ENCODE measurements around the gene ADTRP.
"Not testable (repeated sequence)": the region's sequence is repeated elsewhere in the genome, so short reads cannot be mapped to it uniquely, and the experiment has no call there.

Gene ADTRP

GRCh38 chr6:11682561-11682975 lies 96.0 kb downstream of the ADTRP start:
- POLR2A ChIA-PET = no interaction called here
- no peaks in the 10 kb centered on the region for H3K36me3 ChIP-seq (ENCODE audit: control insufficient read depth in 2 of 2, insufficient read depth in 1 of 2, low read length in 2 of 2)
- H3K4me3 ChIP-seq (ENCODE audit: low read depth, low read length) = no peak overlapping the region
- no peak overlapping the region for H3K27ac ChIP-seq (ENCODE audit: extremely low read depth, low read depth, low read length)
- TF ChIP-seq TRIM28 (IDR thresholded peaks at IDR 0.05; ENCODE audit: borderline replicate concordance, low read length) (no peak), KLF8 (tag by site-specific recombination; IDR thresholded peaks at IDR 0.05) (0 out of 2 replicates have a peak, but pooled peaks have one; percentile 30)
- H3K9me3 ChIP-seq (ENCODE audit: control insufficient read depth, insufficient read depth, low read depth, low read length) = no peaks in the 10 kb centered on the region
- CTCF ChIA-PET = no interaction called here
- no peaks in the 10 kb centered on the region for H3K4me1 ChIP-seq (ENCODE audit: control insufficient read depth, insufficient read depth, low read length)

GRCh38 chr6:11681770-11682169 lies 96.8 kb downstream of the ADTRP start:
- CTCF ChIA-PET = interaction anchor here (0.9 kb wide), 1 partner anchor 608 kb away, joined by 3 read pairs; no protein-coding TSS in a partner anchor
- Histone ChIP-seq H3K4me3 (ENCODE audit: low read depth, low read length) (no peak overlapping the region), H3K36me3 (ENCODE audit: control insufficient read depth in 2 of 2, insufficient read depth in 1 of 2, low read length in 2 of 2) (no peaks in the 10 kb centered on the region), H3K27ac (ENCODE audit: extremely low read depth, low read depth, low read length) (no peak overlapping the region), H3K9me3 (ENCODE audit: control insufficient read depth, insufficient read depth, low read depth, low read length) (no peaks in the 10 kb centered on the region), H3K4me1 (ENCODE audit: control insufficient read depth, insufficient read depth, low read length) (no peaks in the 10 kb centered on the region)
- no peak for TF ChIP-seq ZNF23 (tag by site-specific recombination; IDR thresholded peaks at IDR 0.05; ENCODE audit: borderline replicate concordance)
- POLR2A ChIA-PET = no interaction called here

DNA sequence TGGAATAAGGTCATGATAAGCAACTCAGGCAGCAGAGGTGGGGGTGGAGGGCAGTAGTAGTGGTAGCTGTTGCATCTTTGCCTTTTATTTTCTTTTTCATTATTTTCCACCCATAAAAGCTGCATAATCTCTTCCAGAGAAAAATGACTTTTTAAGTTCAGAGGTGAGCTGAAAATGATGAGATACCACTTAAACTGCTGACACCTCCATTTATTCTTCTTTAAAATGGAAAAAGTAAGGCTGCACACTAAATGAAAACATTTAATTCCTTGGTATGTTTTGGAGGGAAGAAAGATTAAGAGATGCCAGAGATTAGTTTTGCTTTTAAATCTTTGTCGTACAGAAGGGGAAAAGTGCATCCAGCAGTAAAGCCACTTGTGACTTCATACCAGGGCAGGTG lies 97.2 kb downstream of the ADTRP start:
- CTCF ChIA-PET = interaction anchor here (0.6 to 0.9 kb wide), 4 partner anchors 27 to 608 kb away, joined by 3 to 5 read pairs (median 4); no protein-coding TSS in a partner anchor
- no peak for TF ChIP-seq ZNF404 (tag by site-specific recombination; IDR thresholded peaks at IDR 0.05)
- TF ChIP-seq ZNF391 (tag by site-specific recombination; IDR thresholded peaks at IDR 0.05; ENCODE audit: borderline replicate concordance, low read depth) = no peak
- TF ChIP-seq ZNF670 (tag by site-specific recombination; IDR thresholded peaks at IDR 0.05; ENCODE audit: low read depth) = no peak
- no peak for TF ChIP-seq ZFP69B (tag by site-specific recombination; IDR thresholded peaks at IDR 0.05)
- TF ChIP-seq ZNF169 (tag by site-specific recombination; IDR thresholded peaks at IDR 0.05) = no peak
- TF ChIP-seq ZBTB21 (tag by site-specific recombination; IDR thresholded peaks at IDR 0.05) = no peak
- TF ChIP-seq ZNF660 (tag by site-specific recombination; IDR thresholded peaks at IDR 0.05) = no peak
- TF ChIP-seq GLI4 (tag by site-specific recombination; IDR thresholded peaks at IDR 0.05) = no peak
- Histone ChIP-seq H3K9me3 (ENCODE audit: control insufficient read depth, insufficient read depth, low read depth, low read length) (no peaks in the 10 kb centered on the region), H3K36me3 (ENCODE audit: control insufficient read depth in 2 of 2, insufficient read depth in 1 of 2, low read length in 2 of 2) (no peaks in the 10 kb centered on the region), H3K4me1 (ENCODE audit: control insufficient read depth, insufficient read depth, low read length) (no peaks in the 10 kb centered on the region), H3K27ac (ENCODE audit: extremely low read depth, low read depth, low read length) (no peak overlapping the region), H3K4me3 (ENCODE audit: low read depth, low read length) (no peak overlapping the region)
- POLR2A ChIA-PET = no interaction called here

GRCh38 chr6:11680479-11680878 lies 98.1 kb downstream of the ADTRP start:
- not testable (repeated sequence) for H3K36me3 ChIP-seq (ENCODE audit: control insufficient read depth in 2 of 2, insufficient read depth in 1 of 2, low read length in 2 of 2); H3K9me3 ChIP-seq (ENCODE audit: control insufficient read depth, insufficient read depth, low read depth, low read length); H3K4me1 ChIP-seq (ENCODE audit: control insufficient read depth, insufficient read depth, low read length); H3K4me3 ChIP-seq (ENCODE audit: low read depth, low read length); H3K27ac ChIP-seq (ENCODE audit: extremely low read depth, low read depth, low read length)
- TF ChIP-seq SETDB1 (IDR thresholded peaks at IDR 0.05; ENCODE audit: insufficient read length, low read length) = peak; percentile 79
- ChIA-PET POLR2A (interaction anchor here (0.6 kb wide), 1 partner anchor 153 kb away, joined by 3 read pairs; no protein-coding TSS in a partner anchor), CTCF (interaction anchor here (0.8 kb wide), 1 partner anchor 192 kb away, joined by 5 read pairs; no protein-coding TSS in a partner anchor)

GRCh38 chr6:11679099-11679498 lies 99.5 kb downstream of the ADTRP start:
- H3K4me1 ChIP-seq (ENCODE audit: control insufficient read depth, insufficient read depth, low read length) = no peaks in the 10 kb centered on the region
- no peaks in the 10 kb centered on the region for H3K36me3 ChIP-seq (ENCODE audit: control insufficient read depth in 2 of 2, insufficient read depth in 1 of 2, low read length in 2 of 2)
- H3K27ac ChIP-seq (ENCODE audit: extremely low read depth, low read depth, low read length) = no peak overlapping the region
- ChIA-PET CTCF (interaction anchor here (1.1 kb wide), 1 partner anchor 23 kb away, joined by 5 read pairs; no protein-coding TSS in a partner anchor), POLR2A (no interaction called here)
- H3K9me3 ChIP-seq (ENCODE audit: control insufficient read depth, insufficient read depth, low read depth, low read length) = no peaks in the 10 kb centered on the region
- no peak overlapping the region for H3K4me3 ChIP-seq (ENCODE audit: low read depth, low read length)
- TF ChIP-seq ZNF16 (tag by site-specific recombination; IDR thresholded peaks at IDR 0.05; ENCODE audit: low read depth) = no peak
- TF ChIP-seq REST (tag by site-specific recombination; IDR thresholded peaks at IDR 0.05) = no peak
- no peak for TF ChIP-seq KLF9 (tag by site-specific recombination; IDR thresholded peaks at IDR 0.05; ENCODE audit: low read depth)
- no peak for TF ChIP-seq ZNF10 (tag by site-specific recombination; IDR thresholded peaks at IDR 0.05)
- TF ChIP-seq TRIM28 (IDR thresholded peaks at IDR 0.05; ENCODE audit: borderline replicate concordance, low read length) = no peak
- no peak for TF ChIP-seq ZBTB21 (tag by site-specific recombination; IDR thresholded peaks at IDR 0.05)

All from HEK293 (cell line).